GM18508 (cell line): ENCODE results near the gene OR6C74.

Source experiments
- ATAC-seq: cut with Tn5 transposase; IDR thresholded peaks from one replicate; pipeline ENCODE4 v1.9.1; 2021; ENCODE audit warnings: moderate number of reproducible peaks; ENCODE audit not compliant: insufficient read depth, unreplicated experiment

OR6C74 gene

GRCh38 chr12:55244309-55244708, at the start of gene OR6C74:
OR6C74 (plus strand) TSS chr12:55244609; CDS start chr12:55247288, 2,679 bp downstream.
- no peak for ATAC-seq

GRCh38 chr12:55220725-55221124, 23.7 kb upstream of the OR6C74 start, which contains the start of gene OR10A7:
OR10A7 (plus strand) TSS chr12:55221025; CDS start chr12:55221025, 0 bp downstream.
- ATAC-seq = no peak

GRCh38 chr12:55226523-55226922, 17.9 kb upstream of the OR6C74 start:
- ATAC-seq = no peak

GRCh38 chr12:55227643-55228042, 16.8 kb upstream of the OR6C74 start:
- no peak for ATAC-seq

GRCh38 chr12:55246159-55246558, 1.8 kb downstream of the OR6C74 start:
- no peak for ATAC-seq

GRCh38 chr12:55250944-55251343, 6.5 kb downstream of the OR6C74 start:
- no peak for ATAC-seq

- no peak for ATAC-seq
Measured at GRCh38 chr12:55253281-55253680, 8.9 kb downstream of the OR6C74 start.

GRCh38 chr12:55256831-55257230, 12.4 kb downstream of the OR6C74 start:
- no peak for ATAC-seq

GRCh38 chr12:55258303-55258702, 13.9 kb downstream of the OR6C74 start:
- ATAC-seq = no peak

- no peak for ATAC-seq
Measured at GRCh38 chr12:55280991-55281390, 36.6 kb downstream of the OR6C74 start.

- ATAC-seq = no peak
Measured at GRCh38 chr12:55289999-55290398, 45.6 kb downstream of the OR6C74 start.
